Chondrocyte (in vitro differentiated cells): ENCODE measurements around the gene PIGN. TPM values are rescaled to one million over a fixed set of nuclear protein-coding genes. Genes with fewer than 3 reads are reported as not detected.

ENCODE experiments used
- DNase-seq: peaks from one replicate; pipeline ENCODE4 v3.0.0; 2021; ENCODE audit warnings: mixed read lengths, low spot score
- H3K27ac Mint-ChIP-seq: one replicate; pipeline ENCODE4 v1.8.0; 2021; ENCODE audit warnings: mild to moderate bottlenecking, moderate library complexity, mixed read lengths; ENCODE audit not compliant: unreplicated experiment
- H3K27me3 Mint-ChIP-seq: 2 replicates; pipeline ENCODE4 v1.8.0; 2021; ENCODE audit warnings: low read depth, mixed read lengths
- H3K36me3 Mint-ChIP-seq: 2 replicates; pipeline ENCODE4 v1.8.0; 2021; ENCODE audit warnings: low read depth, mixed read lengths
- H3K4me1 Mint-ChIP-seq: 2 replicates; pipeline ENCODE4 v1.8.0; 2021; ENCODE audit warnings: low read depth, mild to moderate bottlenecking, mixed read lengths
- H3K4me3 Mint-ChIP-seq: one replicate; pipeline ENCODE4 v1.8.0; 2021; ENCODE audit warnings: mild to moderate bottlenecking, moderate library complexity, mixed read lengths; ENCODE audit not compliant: unreplicated experiment
- H3K9me3 Mint-ChIP-seq: 2 replicates; pipeline ENCODE4 v1.8.0; 2021; ENCODE audit warnings: low read depth, mixed read lengths
- CTCF ChIP-seq: fragments of 200-600 bp; sonication (generic); IDR thresholded peaks from 2 replicates; pipeline ENCODE4 v1.5.0; 2021; ENCODE audit warnings: antibody characterized with exemption, mild to moderate bottlenecking, moderate library complexity
- total RNA-seq: library from RNA; stranded (reverse); gene quantifications from 3 replicates; pipeline ENCODE4 v1.2.1, GENCODE V29; 2021

The PIGN gene
- total RNA-seq, 1 donor from 2014 or later: 27.3 TPM

DNA sequence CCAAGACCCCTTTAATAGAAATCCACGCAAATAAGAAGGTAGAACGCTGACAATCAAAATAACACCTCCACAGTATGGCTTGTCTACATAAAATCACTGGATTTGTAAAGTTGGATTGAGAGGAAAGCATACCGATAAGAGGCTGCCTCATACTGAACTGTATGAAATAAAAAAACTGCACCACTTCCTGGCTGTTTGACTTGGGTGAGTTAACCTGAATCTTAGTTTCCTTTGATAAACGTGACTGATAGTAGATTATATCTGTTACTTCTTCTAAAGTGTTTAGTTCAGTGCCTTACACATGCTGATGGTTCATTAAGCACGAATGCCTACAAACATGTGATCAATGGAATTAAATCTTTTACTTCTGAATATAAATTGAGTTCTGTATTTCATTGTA, 153.6 kb downstream of the PIGN start:
- no peak overlapping the region for H3K4me3 Mint-ChIP-seq
- peaks cover 35% of the 10 kb centered on the region for H3K4me1 Mint-ChIP-seq
- no peak overlapping the region for H3K27ac Mint-ChIP-seq
- no peaks in the 10 kb centered on the region for H3K27me3 Mint-ChIP-seq
- no peak for TF ChIP-seq CTCF
- DNase-seq: no peak
- peaks cover 3% of the 10 kb centered on the region for H3K9me3 Mint-ChIP-seq
- peaks cover 2% of the 10 kb centered on the region for H3K36me3 Mint-ChIP-seq

DNA sequence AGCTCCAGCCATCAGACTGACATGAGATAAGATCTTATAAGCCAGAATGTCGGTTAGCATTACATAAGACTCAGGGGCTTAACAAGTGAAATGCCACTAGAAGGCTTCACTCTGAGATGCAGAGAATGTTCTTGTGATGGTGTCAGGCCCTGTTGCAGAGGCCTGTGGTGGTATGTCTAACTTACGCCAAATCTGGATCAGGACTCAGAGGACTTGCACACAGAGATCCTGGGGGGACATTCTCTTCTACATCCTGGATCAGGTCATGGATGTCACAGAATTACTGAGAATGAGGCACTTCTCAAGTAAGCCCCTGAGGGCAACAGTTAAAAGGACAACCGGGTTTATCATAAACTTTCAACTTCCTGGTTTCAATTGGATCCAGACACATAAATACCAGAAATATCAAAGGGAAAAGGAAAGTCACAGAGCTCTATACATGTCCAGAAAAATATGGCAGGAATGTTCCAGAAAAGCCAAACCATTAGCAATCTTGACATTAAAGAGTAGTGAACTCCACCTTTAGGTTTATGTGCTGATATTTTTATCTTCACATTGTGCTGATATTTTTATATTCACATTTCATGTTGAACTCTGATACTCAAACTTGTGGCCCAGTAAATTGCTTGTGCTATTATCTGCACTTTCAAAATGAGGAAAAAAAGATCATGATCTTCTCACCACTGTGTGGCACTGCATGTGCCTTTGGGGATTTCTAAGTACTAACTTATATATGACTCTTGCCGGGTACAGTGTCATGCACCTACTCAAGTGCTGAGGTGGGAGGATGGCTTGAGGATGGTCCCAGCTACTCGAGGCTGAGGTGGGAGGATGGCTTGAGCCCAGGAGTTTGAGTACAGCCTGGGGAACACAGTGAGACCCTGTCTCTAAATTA, 156.5 kb downstream of the PIGN start:
- H3K27ac Mint-ChIP-seq: peak overlapping the region; percentile 80
- peaks cover 42% of the 10 kb centered on the region for H3K4me1 Mint-ChIP-seq
- H3K36me3 Mint-ChIP-seq: no peaks in the 10 kb centered on the region
- TF ChIP-seq CTCF: peak; percentile 44
- no peak overlapping the region for H3K4me3 Mint-ChIP-seq
- H3K9me3 Mint-ChIP-seq: peaks cover 6% of the 10 kb centered on the region
- no peak for DNase-seq
- no peaks in the 10 kb centered on the region for H3K27me3 Mint-ChIP-seq

- H3K27me3 Mint-ChIP-seq: no peaks in the 10 kb centered on the region
- TF ChIP-seq CTCF: no peak
Measured at GRCh38 chr18:62028715-62029114, 158.1 kb downstream of the PIGN start.

GRCh38 chr18:62027914-62028520, 158.8 kb downstream of the PIGN start:
- no peaks in the 10 kb centered on the region for H3K27me3 Mint-ChIP-seq
- H3K36me3 Mint-ChIP-seq: no peaks in the 10 kb centered on the region
- no peak for DNase-seq
- H3K4me1 Mint-ChIP-seq: peaks cover 39% of the 10 kb centered on the region
- H3K9me3 Mint-ChIP-seq: peaks cover 11% of the 10 kb centered on the region
- TF ChIP-seq CTCF: no peak
- H3K4me3 Mint-ChIP-seq: no peak overlapping the region
- H3K27ac Mint-ChIP-seq: peak overlapping the region; percentile 34

More at GRCh38 chr18:62028715-62029114, 158.1 kb downstream of the PIGN start:
- no peak for DNase-seq
- no peaks in the 10 kb centered on the region for H3K36me3 Mint-ChIP-seq
- peaks cover 39% of the 10 kb centered on the region for H3K4me1 Mint-ChIP-seq
- H3K27ac Mint-ChIP-seq: no peak overlapping the region
- no peak overlapping the region for H3K4me3 Mint-ChIP-seq
- H3K9me3 Mint-ChIP-seq: peaks cover 7% of the 10 kb centered on the region

GRCh38 chr18:62026586-62026985, 160.3 kb downstream of the PIGN start:
- DNase-seq: no peak
- Mint-ChIP-seq H3K4me1 (peaks cover 39% of the 10 kb centered on the region), H3K36me3 (no peaks in the 10 kb centered on the region), H3K27me3 (no peaks in the 10 kb centered on the region), H3K4me3 (no peak overlapping the region), H3K9me3 (peaks cover 8% of the 10 kb centered on the region), H3K27ac (peak overlapping the region; percentile 86)
- TF ChIP-seq CTCF: no peak
